Activated CD4-positive, alpha-beta T cell treated with anti-CD3 and anti-CD28 coated beads, Interleukin-2, amount 50 U/mL, for 24 hours (primary cell): ENCODE results near the gene LY86.
"Not testable (repeated sequence)": the region's sequence is repeated elsewhere in the genome, so short reads cannot be mapped to it uniquely, and the experiment has no call there.

Experiments used
- DNase-seq, 2 donors: peaks; one replicate each; pipeline ENCODE4 v3.0.0-alpha.2; 2020; ENCODE audit warnings: low read depth in 1 of 2, low spot score in 1 of 2

The LY86 gene

DNA sequence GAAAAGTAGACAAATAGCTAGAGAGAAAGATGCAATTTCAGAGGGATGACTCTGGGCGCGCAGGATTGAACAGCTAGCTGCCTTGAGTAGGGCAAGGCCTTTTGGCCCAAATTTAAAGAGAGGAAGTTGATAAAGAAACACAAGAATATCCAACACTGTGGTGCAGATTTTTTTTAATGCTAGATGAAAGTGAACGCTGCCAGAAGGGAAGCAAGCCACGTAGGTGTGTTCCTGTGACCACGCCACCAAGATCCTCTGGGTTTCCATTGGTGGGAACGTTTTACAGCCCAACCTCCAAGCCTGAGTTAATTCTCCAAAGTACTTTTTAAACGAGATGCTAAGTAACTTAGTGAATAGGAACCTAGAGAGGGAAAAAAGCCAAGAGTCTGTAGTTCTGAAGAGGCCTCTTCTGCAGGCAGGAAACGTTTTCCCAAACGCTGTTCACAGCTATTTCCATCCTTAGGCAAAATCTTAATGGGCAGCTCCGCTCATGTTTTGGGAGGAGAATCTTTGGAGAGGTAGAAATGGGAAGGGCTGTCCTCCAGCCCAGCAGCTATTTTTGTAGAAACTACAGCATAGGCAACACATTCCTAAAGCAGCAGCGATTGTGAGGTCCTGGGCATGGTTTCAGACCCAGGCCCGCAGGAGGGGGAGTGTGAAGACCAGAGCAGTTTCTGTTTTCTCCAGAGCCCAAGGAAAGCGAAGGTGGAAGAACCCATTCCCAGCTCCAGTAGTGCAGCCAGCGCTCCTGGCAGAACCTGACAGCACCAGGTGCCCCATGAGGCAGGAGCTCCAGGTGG, 8.2 kb downstream of the LY86 start:
- no peak for DNase-seq

GRCh38 chr6:6597682-6598081, 9.2 kb downstream of the LY86 start:
- no peak for DNase-seq

DNA sequence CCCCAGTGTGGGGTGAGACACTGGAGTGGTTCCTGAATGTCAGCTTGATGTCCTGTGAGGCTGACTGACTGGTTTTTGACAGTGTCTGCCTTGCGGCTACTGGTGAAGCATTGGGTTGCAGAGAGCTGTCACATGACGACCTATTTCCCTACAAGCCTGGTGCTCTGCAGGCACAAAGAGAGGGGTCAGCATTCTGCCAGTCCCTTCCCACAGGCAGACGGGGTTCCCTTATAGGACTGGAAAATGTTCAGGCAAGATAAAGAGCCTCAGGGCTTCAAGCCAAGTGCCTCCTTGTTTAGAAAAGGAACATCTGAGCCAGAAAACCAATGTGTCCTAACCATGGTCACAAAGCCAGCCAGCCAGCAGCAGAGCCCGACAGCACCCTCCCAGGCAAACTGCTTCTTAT, 11.0 kb downstream of the LY86 start:
- no peak for DNase-seq

DNA sequence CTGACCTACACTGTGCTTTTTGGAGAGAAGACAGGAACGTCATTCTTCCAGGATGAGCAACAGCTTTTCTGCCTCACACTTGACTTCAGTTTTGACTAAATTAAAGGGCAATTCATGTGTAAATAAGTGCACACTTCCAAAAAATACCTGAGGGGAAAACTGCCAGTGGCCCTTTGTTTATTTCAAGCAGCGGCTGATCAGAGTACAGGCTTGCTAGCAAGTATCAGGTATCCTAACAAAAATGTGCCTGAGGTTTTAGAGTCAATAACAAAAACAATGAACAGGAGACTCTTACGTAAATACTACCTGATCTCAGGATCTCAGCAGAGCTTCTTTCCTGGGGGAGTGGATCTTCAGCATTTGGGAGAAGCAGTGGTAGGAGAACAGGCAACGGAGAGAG, 12.4 kb downstream of the LY86 start:
- DNase-seq, result no peak

DNA sequence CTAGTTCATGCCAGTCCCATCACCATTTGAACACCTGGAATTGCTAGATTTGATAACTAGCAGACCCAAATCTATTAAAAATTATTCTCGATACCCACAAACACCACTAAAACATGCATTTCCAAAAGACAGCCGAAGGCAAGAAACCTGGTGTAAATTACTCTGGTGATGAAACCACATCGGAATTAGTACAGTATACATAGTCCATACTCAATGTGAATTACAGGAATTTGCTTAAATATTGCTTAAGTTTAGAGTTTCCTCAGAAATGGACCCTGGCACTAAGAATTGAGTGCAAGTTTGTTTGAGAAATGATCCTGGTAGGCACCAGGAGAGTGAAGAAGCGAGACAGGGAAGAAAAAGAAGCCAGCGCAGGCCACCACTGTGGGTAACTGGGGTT, 13.7 kb downstream of the LY86 start:
- no peak for DNase-seq

- no peak for DNase-seq
Measured at GRCh38 chr6:6603317-6603716, 14.8 kb downstream of the LY86 start.

DNA sequence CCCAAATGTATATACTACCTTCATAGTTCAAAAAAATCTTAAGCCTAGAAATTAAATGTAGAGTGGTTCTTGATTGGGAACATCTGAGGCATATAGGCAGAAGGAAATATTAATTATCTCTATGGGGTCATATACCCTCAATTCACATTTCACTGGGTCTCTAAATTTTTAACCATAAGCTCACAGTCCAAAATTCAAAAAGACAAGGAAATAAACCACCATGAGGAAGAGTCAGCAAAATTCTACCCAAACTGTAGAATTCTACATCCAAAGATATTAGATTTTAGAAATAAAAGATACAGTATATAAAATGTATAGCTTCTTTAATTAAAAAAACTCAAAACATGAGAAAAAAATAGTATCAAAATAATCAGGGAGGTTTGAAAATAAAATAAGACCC, 15.5 kb downstream of the LY86 start:
- DNase-seq, result no peak

- DNase-seq, result no peak
Measured at GRCh38 chr6:6604566-6604965, 16.0 kb downstream of the LY86 start.

- no peak for DNase-seq
Measured at GRCh38 chr6:6605873-6606272, 17.4 kb downstream of the LY86 start.

GRCh38 chr6:6606391-6607030, 18.0 kb downstream of the LY86 start:
- DNase-seq, result not testable (repeated sequence)

GRCh38 chr6:6609450-6609849, 20.9 kb downstream of the LY86 start:
- no peak for DNase-seq

- peak in 1 of 2 donors; percentile 18 for DNase-seq
Measured at GRCh38 chr6:6610031-6610591, 21.6 kb downstream of the LY86 start.

DNA sequence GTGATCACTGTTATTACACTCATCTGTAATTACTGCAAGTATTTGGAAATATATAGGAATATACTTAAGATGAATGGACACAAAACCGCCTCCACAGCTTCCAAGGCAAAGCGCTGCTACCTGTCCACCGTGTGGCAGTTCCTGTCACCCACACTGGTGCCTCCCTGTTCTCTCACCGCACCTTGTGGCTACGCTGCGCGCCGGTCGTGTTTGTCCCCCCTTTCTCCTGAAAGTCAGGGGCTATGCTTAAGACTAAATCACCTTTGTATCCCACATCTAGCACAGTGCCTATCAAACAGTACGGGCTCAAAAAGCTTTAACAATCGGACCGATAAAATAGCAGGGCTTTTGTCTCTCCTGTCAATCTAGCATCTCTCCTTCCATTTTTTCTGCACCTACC, 23.0 kb downstream of the LY86 start:
- DNase-seq, result no peak

DNA sequence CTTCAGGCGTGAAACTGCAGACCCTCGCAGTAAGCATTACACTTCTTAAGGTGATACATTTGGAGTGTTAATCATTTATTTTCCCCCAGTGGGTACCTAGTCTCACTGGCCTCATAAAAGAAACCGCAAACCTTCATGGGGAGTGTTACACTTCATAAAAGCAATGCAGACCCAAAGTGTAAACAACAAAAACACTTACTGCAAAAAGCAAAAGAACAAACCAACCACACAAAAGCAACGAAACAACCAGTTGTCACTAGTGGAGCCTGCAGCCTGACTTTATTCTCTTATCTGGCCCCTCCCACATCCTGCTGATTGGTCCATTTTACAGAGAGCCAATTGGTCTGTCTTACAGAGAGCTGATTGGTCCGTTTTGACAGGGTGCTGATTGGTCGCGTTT, 23.8 kb downstream of the LY86 start:
- DNase-seq, result no peak

DNA sequence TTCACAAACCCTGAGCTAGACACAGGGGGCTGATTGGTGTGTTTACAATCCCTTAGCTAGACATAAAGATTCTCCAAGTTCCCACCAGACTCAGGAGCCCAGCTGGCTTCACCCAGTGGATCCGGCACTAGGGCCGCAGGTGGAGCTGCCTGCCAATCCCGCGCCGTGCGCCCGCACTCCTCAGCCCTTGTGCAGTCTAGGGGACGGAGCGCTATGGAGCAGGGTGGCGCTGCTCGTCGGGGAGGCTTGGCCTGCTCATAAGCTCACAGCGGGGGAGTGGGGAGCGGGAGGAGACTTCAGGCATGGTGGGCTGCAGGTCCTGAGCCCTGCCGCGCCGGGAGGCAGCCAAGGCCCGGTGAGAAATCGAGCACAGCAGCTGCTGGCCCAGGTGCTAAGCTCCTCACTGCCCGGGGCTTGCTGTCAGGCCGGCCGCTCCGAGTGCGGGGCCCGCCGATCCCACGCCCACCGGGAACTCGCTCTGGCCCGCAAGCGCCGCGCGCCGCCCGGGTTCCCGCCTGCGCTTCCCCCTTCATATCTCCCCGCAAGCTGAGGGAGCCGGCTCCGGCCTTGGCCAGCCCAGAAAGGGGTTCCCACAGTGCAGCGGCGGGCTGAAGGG, 24.7 kb downstream of the LY86 start:
- not testable (repeated sequence) for DNase-seq

DNA sequence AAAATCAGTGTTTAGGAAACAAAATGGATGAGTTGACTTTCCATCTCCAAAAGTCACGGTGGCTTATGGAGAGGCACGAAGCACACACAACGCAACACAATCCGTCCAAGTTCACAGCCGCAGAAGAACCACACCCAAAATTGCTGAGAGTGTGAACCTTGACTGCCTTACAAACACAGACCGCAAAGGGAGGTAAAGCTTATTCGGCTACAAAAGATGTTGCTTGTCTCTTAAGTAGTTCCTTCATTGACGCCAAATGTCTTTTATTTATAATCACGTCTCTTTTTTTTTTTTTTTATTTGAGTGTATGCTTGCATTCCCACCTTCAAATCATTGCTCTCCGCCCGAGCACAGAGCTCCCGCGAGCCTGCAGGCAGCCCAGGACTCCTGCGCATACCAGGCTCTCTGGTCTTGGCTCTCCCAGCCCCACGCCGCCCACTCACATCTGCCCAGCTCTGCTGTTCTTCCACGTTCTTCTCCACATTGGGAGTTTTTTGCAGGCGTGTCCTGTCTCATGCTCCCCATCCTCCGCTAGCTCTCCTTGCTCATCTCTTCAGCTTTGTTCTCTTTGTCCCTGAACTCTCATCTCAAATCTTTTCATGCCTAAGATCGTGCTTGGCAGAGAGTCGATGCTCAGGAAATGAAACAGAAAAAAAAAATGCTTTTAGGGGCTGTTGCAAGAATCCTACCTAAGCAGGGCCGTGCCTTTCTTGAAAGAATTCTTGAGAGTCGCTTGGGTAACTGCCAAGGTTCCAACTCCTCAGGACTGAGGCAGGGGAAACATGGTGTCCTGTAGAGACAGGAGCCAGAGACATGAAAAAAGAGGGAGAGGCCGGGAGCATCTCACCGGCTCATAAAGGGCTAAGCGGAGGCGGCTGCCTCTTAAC, 25.8 kb downstream of the LY86 start:
- DNase-seq, result no peak

GRCh38 chr6:6614983-6615349, 26.4 kb downstream of the LY86 start:
- DNase-seq, result no peak

- no peak for DNase-seq
Measured at GRCh38 chr6:6616656-6617055, 28.1 kb downstream of the LY86 start.

DNA sequence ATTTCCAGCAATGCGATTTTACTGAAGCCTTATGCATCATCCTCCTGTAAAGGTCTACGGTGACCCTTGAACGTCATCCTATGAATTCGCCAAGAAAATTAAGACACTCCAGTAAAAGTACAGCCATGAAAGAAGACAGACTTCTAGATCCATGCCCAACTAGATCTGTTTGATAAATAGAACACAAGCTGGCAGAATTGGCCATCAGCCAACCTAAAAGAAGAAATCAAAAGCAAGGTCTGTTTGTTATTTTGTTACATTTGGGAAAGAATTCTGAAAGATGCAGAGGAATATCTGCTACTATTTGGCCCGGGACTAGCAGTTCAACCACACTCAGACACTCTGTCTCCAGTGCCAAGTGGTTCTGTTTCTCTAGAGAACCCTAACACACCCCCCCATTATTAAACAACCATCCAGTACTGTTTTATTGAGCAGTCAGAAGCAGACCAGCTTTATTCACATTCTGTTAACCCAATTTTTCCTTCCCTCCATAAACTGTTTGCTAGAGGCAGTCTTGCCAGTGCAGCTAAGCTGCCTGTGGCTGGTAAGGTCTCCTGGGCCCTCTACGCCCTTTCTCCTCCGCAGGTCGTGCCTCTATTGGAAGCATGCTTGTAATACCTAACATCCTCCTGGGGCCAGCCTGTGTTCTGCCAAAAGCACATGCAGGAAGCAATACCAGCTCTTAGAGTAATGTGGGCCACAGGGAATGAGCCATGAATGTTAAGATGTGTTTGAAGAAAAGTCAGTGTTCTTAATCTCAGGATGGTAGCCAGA, 30.7 kb downstream of the LY86 start:
- DNase-seq, result no peak

DNA sequence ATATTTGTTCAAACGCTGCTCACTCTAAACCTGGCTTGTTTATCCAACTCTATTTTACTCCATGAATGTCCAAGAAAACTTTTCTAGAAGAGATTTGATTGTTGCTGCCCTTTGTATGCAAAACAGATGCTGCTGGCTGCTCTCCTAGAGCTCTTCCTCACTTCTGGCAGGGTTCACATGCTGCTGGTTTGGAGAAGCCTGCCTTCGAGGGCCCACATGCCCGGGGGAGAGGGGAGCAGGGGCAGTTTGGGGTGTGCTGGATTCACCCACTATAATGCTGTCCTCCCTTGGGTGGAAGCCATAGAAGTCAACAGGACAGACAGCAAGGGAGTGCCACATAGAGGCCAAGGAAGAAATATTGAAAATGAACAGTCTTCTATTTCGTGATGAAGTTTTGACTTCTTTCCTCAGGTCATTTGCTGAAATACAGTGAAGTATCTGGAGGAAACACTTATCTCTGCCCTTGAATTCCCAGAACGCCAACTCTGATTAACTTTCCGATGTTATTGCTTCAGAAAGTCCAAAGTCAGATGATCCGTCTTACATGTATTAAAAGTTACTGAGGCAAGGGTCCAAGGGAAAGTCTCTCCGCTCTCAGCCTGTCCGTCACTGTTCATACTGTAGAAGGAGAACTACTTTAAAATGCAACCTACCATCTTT, 32.4 kb downstream of the LY86 start:
- no peak for DNase-seq
